CD4-positive, alpha-beta T cell (primary cell): ENCODE measurements around the gene SERPINA5. TPM values are rescaled to one million over a fixed set of nuclear protein-coding genes. Genes with fewer than 3 reads are reported as not detected.
"Not testable (repeated sequence)": the region's sequence is repeated elsewhere in the genome, so short reads cannot be mapped to it uniquely, and the experiment has no call there.

Experiments used
- ATAC-seq: fragments of 200-7000 bp; cut with Tn5 transposase; one replicate; pipeline ENCODE4 v1.10.0; 2022; ENCODE audit warnings: mild to moderate bottlenecking; ENCODE audit not compliant: poor library complexity
- CTCF ChIA-PET: fragments of 350-600 bp; sonication (Branson Sonifier 250); formaldehyde crosslinking; loops from one replicate; lab custom pipeline; 2021; ENCODE audit warnings: antibody characterized with exemption, inconsistent platforms; lab: Charles Lee
- POLR2A ChIA-PET: fragments of 350-600 bp; sonication (Branson Sonifier 250); formaldehyde crosslinking; loops from one replicate; lab custom pipeline; 2021; ENCODE audit warnings: antibody characterized with exemption, inconsistent platforms; lab: Charles Lee
- DNase-seq, 14 experiments: peaks; one replicate each; pipeline ENCODE4 v3.0.0-alpha.2; 2013 to 2020; ENCODE audit warnings: mixed read lengths in 2 of 14
- H3K27ac ChIP-seq, 2 donors: one replicate each; pipeline versions ENCODE4 v1.5.1 to v1.7.0; 2013; ENCODE audit warnings: low read length in 2 of 2, low read depth in 1 of 2, mild to moderate bottlenecking in 1 of 2
- H3K27me3 ChIP-seq, 2 experiments: 1 replicate in 1 of 2; 2 replicates in 1 of 2; pipeline versions ENCODE4 v1.6.1 to v1.7.0; 2013; ENCODE audit warnings: low read length in 2 of 2, control low read depth in 1 of 2, mild to moderate bottlenecking in 1 of 2, moderate library complexity in 1 of 2; ENCODE audit not compliant: insufficient read depth in 2 of 2, control insufficient read depth in 1 of 2
- H3K36me3 ChIP-seq: one replicate; pipeline ENCODE4 v1.6.1; 2013; ENCODE audit warnings: low read length, control low read depth; ENCODE audit not compliant: insufficient read depth
- H3K4me1 ChIP-seq: one replicate; pipeline ENCODE4 v1.6.1; 2013; ENCODE audit warnings: low read length, control low read depth; ENCODE audit not compliant: insufficient read depth
- H3K4me3 ChIP-seq: one replicate; pipeline ENCODE4 v1.5.1; 2013; ENCODE audit warnings: mild to moderate bottlenecking, low read length, moderate library complexity
- H3K9me3 ChIP-seq, 2 experiments: 1 replicate in 1 of 2; 2 replicates in 1 of 2; pipeline versions ENCODE4 v1.6.1 to v1.7.0; 2013; ENCODE audit warnings: low read length in 2 of 2, mild to moderate bottlenecking in 2 of 2, control low read depth in 1 of 2, moderate library complexity in 1 of 2; ENCODE audit not compliant: control insufficient read depth in 1 of 2, insufficient read depth in 1 of 2
- H3K27ac Mint-ChIP-seq: one replicate; pipeline ENCODE4 v1.8.0; 2020; ENCODE audit warnings: mixed read lengths
- H3K27me3 Mint-ChIP-seq: one replicate; pipeline ENCODE4 v1.8.0; 2021; ENCODE audit warnings: mixed read lengths
- H3K36me3 Mint-ChIP-seq: one replicate; pipeline ENCODE4 v1.8.0; 2021; ENCODE audit warnings: low read depth, mixed read lengths
- H3K4me1 Mint-ChIP-seq: one replicate; pipeline ENCODE4 v1.8.0; 2021; ENCODE audit warnings: low read depth, mixed read lengths
- H3K4me3 Mint-ChIP-seq: one replicate; pipeline ENCODE4 v1.8.0; 2020; ENCODE audit warnings: mild to moderate bottlenecking, mixed read lengths
- H3K9me3 Mint-ChIP-seq: one replicate; pipeline ENCODE4 v1.8.0; 2020; ENCODE audit warnings: mixed read lengths
- CTCF ChIP-seq: fragments of 200-600 bp; IDR thresholded peaks from one replicate; pipeline ENCODE4 v1.8.0; 2022; ENCODE audit warnings: antibody characterized with exemption, mild to moderate bottlenecking
- intact Hi-C, 2 experiments: fragments of 100-400 bp; cut with DNase I in 1 of 2; cut with micrococcal nuclease in 1 of 2; formaldehyde crosslinking; loops; one replicate each; pipeline versions ENCODE4 v1.15.1 to v1.9.0; 2023 to 2025; cut with DNase I, micrococcal nuclease
- total RNA-seq, 174 experiments: library from RNA in 2 of 174; stranded (reverse) in 2 of 174; gene quantifications; one replicate each; pipeline ENCODE4 v1.2.3 and lab custom pipeline; 2021 to 2026

Gene SERPINA5
- total RNA-seq, 2 experiments from 2014 or later: not detected

- POLR2A ChIA-PET: no interaction called here
- Mint-ChIP-seq H3K9me3 (no peaks in the 10 kb centered on the region), H3K36me3 (no peaks in the 10 kb centered on the region), H3K27me3 (peaks cover 13% of the 10 kb centered on the region), H3K4me3 (no peak overlapping the region), H3K27ac (no peak overlapping the region), H3K4me1 (no peaks in the 10 kb centered on the region)
- Histone ChIP-seq H3K27me3 (peaks cover 0 to 5% of the 10 kb centered on the region in 2 experiments), H3K4me1 (no peaks in the 10 kb centered on the region), H3K36me3 (no peaks in the 10 kb centered on the region), H3K27ac (no peak overlapping the region), H3K9me3 (peaks cover 0 to under 1% of the 10 kb centered on the region in 2 experiments), H3K4me3 (no peak overlapping the region)
- intact Hi-C loops: no loop called here
- no peak for TF ChIP-seq CTCF
- DNase-seq: no peak
- CTCF ChIA-PET: no interaction called here
- no peak for ATAC-seq
These were observed 24.1 kb downstream of the SERPINA5 start for GRCh38 chr14:94605361-94605760.

GRCh38 chr14:94608966-94609365 is 27.7 kb downstream of the SERPINA5 start:
- H3K27ac ChIP-seq, H3K4me1 ChIP-seq, CTCF ChIA-PET, H3K4me3 Mint-ChIP-seq, ATAC-seq, H3K9me3 ChIP-seq, DNase-seq, H3K4me3 ChIP-seq, H3K27ac Mint-ChIP-seq, H3K36me3 ChIP-seq, H3K9me3 Mint-ChIP-seq, H3K36me3 Mint-ChIP-seq, H3K27me3 Mint-ChIP-seq, H3K27me3 ChIP-seq, POLR2A ChIA-PET, intact Hi-C loops, H3K4me1 Mint-ChIP-seq: not testable (repeated sequence)

- H3K27ac Mint-ChIP-seq: no peak overlapping the region
- Histone ChIP-seq H3K27me3 (no peaks in the 10 kb centered on the region), H3K4me1 (no peaks in the 10 kb centered on the region), H3K4me3 (no peak overlapping the region), H3K27ac (no peak overlapping the region), H3K9me3 (peaks cover 0 to 10% of the 10 kb centered on the region in 2 experiments), H3K36me3 (no peaks in the 10 kb centered on the region)
- no peaks in the 10 kb centered on the region for H3K36me3 Mint-ChIP-seq
- no peaks in the 10 kb centered on the region for H3K9me3 Mint-ChIP-seq
- ATAC-seq: no peak
- POLR2A ChIA-PET: no interaction called here
- no peak overlapping the region for H3K4me3 Mint-ChIP-seq
- CTCF ChIA-PET: no interaction called here
- H3K27me3 Mint-ChIP-seq: peaks cover 13% of the 10 kb centered on the region
- no peak for TF ChIP-seq CTCF
- H3K4me1 Mint-ChIP-seq: no peaks in the 10 kb centered on the region
- no peak for DNase-seq
- intact Hi-C loops: no loop called here
These were observed 30.0 kb downstream of the SERPINA5 start for GRCh38 chr14:94611179-94611578.

GRCh38 chr14:94612174-94612573 is 30.9 kb downstream of the SERPINA5 start, which contains the start of gene SERPINA3:
Gene SERPINA3 (plus strand): TSS chr14:94612391. CDS start chr14:94614442, 2,051 bp downstream.
- no peak within 1 kb of the TSS for H3K27ac ChIP-seq
- CTCF ChIA-PET: no interaction called here
- Mint-ChIP-seq H3K36me3 (no peaks in the 10 kb centered on the region), H3K4me3 (no peak within 1 kb of the TSS), H3K9me3 (no peaks in the 10 kb centered on the region), H3K4me1 (no peaks in the 10 kb centered on the region), H3K27me3 (peaks cover 9% of the 10 kb centered on the region), H3K27ac (no peak within 1 kb of the TSS)
- no peak within 1 kb of the TSS for H3K4me3 ChIP-seq
- H3K36me3 ChIP-seq: no peaks in the 10 kb centered on the region
- H3K27me3 ChIP-seq: no peaks in the 10 kb centered on the region
- no peaks in the 10 kb centered on the region for H3K4me1 ChIP-seq
- H3K9me3 ChIP-seq: peaks cover 0 to 17% of the 10 kb centered on the region in 2 experiments
- ATAC-seq: no peak
- POLR2A ChIA-PET: interaction anchor here (0.6 kb wide), 1 partner anchor 803 kb away, joined by 3 read pairs; no protein-coding TSS in a partner anchor
- intact Hi-C loops: no loop called here
- DNase-seq: no peak
- no peak for TF ChIP-seq CTCF
